Fibroblast of skin of right biceps (primary cell): Measurements from ENCODE around the gene MCM7.

ENCODE experiments used
- DNase-seq: peaks from one replicate; pipeline ENCODE4 v3.0.0-alpha.2; 2013

The MCM7 gene

GRCh38 chr7:100093054-100093453 lies 8.1 kb downstream of the MCM7 start:
- no peak for DNase-seq

- DNase-seq: peak; percentile 58
Measured at GRCh38 chr7:100091411-100092181, 9.6 kb downstream of the MCM7 start.

GRCh38 chr7:100090527-100091410 lies 10.4 kb downstream of the MCM7 start:
- no peak for DNase-seq

- peak; percentile 51 for DNase-seq
Measured at GRCh38 chr7:100089458-100090196, 11.6 kb downstream of the MCM7 start.

- DNase-seq: peak; percentile 86
Measured at GRCh38 chr7:100088621-100089457, 12.4 kb downstream of the MCM7 start, which contains the start of gene COPS6. TSS of gene COPS6 (plus strand) at chr7:100088969. CDS start at chr7:100088991, 22 bp downstream.

- DNase-seq: no peak
Measured at GRCh38 chr7:100088095-100088620, 13.0 kb downstream of the MCM7 start.

GRCh38 chr7:100087055-100087750 lies 14.0 kb downstream of the MCM7 start:
- peak; percentile 99 for DNase-seq

GRCh38 chr7:100085515-100085914 lies 15.7 kb downstream of the MCM7 start:
- no peak for DNase-seq

GRCh38 chr7:100082978-100083377 lies 18.2 kb downstream of the MCM7 start:
- no peak for DNase-seq

- DNase-seq: peak; percentile 99
Measured at GRCh38 chr7:100081535-100082102, 19.6 kb downstream of the MCM7 start, which contains the start of gene ZNF3. TSS of gene ZNF3 (minus strand) at chr7:100081723. CDS start at chr7:100077357, 4,366 bp downstream.

GRCh38 chr7:100080907-100081534 lies 20.2 kb downstream of the MCM7 start:
- DNase-seq: no peak

GRCh38 chr7:100079024-100079560 lies 22.1 kb downstream of the MCM7 start:
- no peak for DNase-seq

- no peak for DNase-seq
Measured at GRCh38 chr7:100077205-100077604, 24.0 kb downstream of the MCM7 start.

- no peak for DNase-seq
Measured at GRCh38 chr7:100075418-100075817, 25.8 kb downstream of the MCM7 start.

GRCh38 chr7:100074841-100075240 lies 26.4 kb downstream of the MCM7 start:
- no peak for DNase-seq

- DNase-seq: no peak
Measured at GRCh38 chr7:100072462-100072861, 28.7 kb downstream of the MCM7 start.

GRCh38 chr7:100071018-100071723 lies 30.0 kb downstream of the MCM7 start:
- no peak for DNase-seq

GRCh38 chr7:100069991-100070390 lies 31.2 kb downstream of the MCM7 start:
- no peak for DNase-seq

GRCh38 chr7:100066953-100067352 lies 34.2 kb downstream of the MCM7 start:
- no peak for DNase-seq
